Endothelial cell of umbilical vein (primary cell): ENCODE results near the gene SOX11. TPM values are rescaled to one million over a fixed set of nuclear protein-coding genes. Genes with fewer than 3 reads are reported as not detected.

Source experiments
- BruUV-seq: library from RNA; stranded (reverse); fragments of 400-500 nt; replicated peaks from 2 replicates; lab custom pipeline; 2021; lab: Mats Ljungman, UMichigan
- CTCF ChIA-PET: fragments of 300-600, 350-600 bp; sonication (Branson Sonifier 250); formaldehyde crosslinking; loops from one replicate; lab custom pipeline; 2021; ENCODE audit warnings: antibody characterized with exemption, inconsistent platforms; lab: Charles Lee
- POLR2A ChIA-PET: fragments of 300-600, 350-600 bp; sonication (Branson Sonifier 250); formaldehyde crosslinking; loops from one replicate; lab custom pipeline; 2021; ENCODE audit warnings: antibody characterized with exemption, inconsistent platforms; lab: Charles Lee
- DNase-seq: peaks from one replicate; pipeline ENCODE4 v3.0.0-alpha.2; 2011; ENCODE audit warnings: low read depth, low spot score
- FAIRE-seq: peaks from 2 replicates; lab custom pipeline; 2011; peaks lifted over from hg19 to GRCh38; lab: Jason Lieb, UNC
- H2AFZ ChIP-seq: 2 replicates; pipeline ENCODE4 v1.6.0; 2012; ENCODE audit warnings: low read depth, low read length, control low read depth, inconsistent platforms
- H3K27ac ChIP-seq: 2 replicates; pipeline ENCODE4 v1.5.1; 2011; ENCODE audit warnings: low read depth, mild to moderate bottlenecking, control low read depth, low read length, moderate library complexity; ENCODE audit not compliant: insufficient read depth
- H3K27me3 ChIP-seq, 2 experiments: 2 replicates each; pipeline versions ENCODE4 v1.6.0 to v1.6.1; 2011; ENCODE audit warnings: low read length in 2 of 2, mixed read lengths in 1 of 2; ENCODE audit not compliant: control insufficient read depth in 2 of 2, insufficient read depth in 2 of 2
- H3K36me3 ChIP-seq, 2 experiments: 2 replicates in 1 of 2; 3 replicates in 1 of 2; pipeline ENCODE4 v1.5.1; 2011; ENCODE audit warnings: low read length in 2 of 2, mild to moderate bottlenecking in 1 of 2, moderate library complexity in 1 of 2; ENCODE audit not compliant: control insufficient read depth in 2 of 2, insufficient read depth in 2 of 2; ENCODE audit errors: extremely low read depth in 1 of 2
- H3K4me1 ChIP-seq: 3 replicates; pipeline ENCODE4 v1.5.1; 2011; ENCODE audit warnings: mild to moderate bottlenecking, low read length; ENCODE audit not compliant: control insufficient read depth, insufficient read depth; ENCODE audit errors: extremely low read depth
- H3K4me2 ChIP-seq: 2 replicates; pipeline ENCODE4 v1.6.1; 2011; ENCODE audit warnings: low read length, control low read depth, mixed read lengths; ENCODE audit not compliant: insufficient read depth
- H3K4me3 ChIP-seq, 3 experiments: fragments of 200-600 bp in 1 of 3; sonication (generic), shearing (Covaris generic) in 1 of 3; replicated peaks in 1 of 3; 2 replicates each; pipeline ENCODE4 v1.5.1; 2011 to 2016; ENCODE audit warnings: control low read depth in 3 of 3, low read length in 3 of 3, mild to moderate bottlenecking in 2 of 3, inconsistent platforms in 1 of 3, low read depth in 1 of 3, moderate library complexity in 1 of 3; ENCODE audit not compliant: insufficient read depth in 1 of 3
- H3K79me2 ChIP-seq: 2 replicates; pipeline ENCODE4 v1.6.0; 2012; ENCODE audit warnings: low read length, inconsistent platforms; ENCODE audit not compliant: control insufficient read depth, insufficient read depth
- H3K9ac ChIP-seq: replicated peaks from 2 replicates; pipeline ENCODE3; 2011; ENCODE audit warnings: low read length, control low read depth; ENCODE audit not compliant: insufficient read depth; ENCODE audit errors: extremely low read depth
- H3K9me1 ChIP-seq: replicated peaks from 3 replicates; pipeline ENCODE4 v1.6.0; 2011; ENCODE audit warnings: mild to moderate bottlenecking, low read length; ENCODE audit not compliant: control insufficient read depth, insufficient read depth; ENCODE audit errors: extremely low read depth
- H3K9me3 ChIP-seq: replicated peaks from 2 replicates; pipeline ENCODE4 v1.5.1; 2012; ENCODE audit warnings: low read length, inconsistent platforms; ENCODE audit not compliant: control insufficient read depth, insufficient read depth
- H4K20me1 ChIP-seq: replicated peaks from 2 replicates; pipeline ENCODE3; 2011; ENCODE audit warnings: mild to moderate bottlenecking, low read length; ENCODE audit not compliant: control insufficient read depth, insufficient read depth; ENCODE audit errors: extremely low read depth
- EZH2 ChIP-seq: IDR thresholded peaks from 2 replicates; pipeline ENCODE4 v1.6.1; 2012; ENCODE audit warnings: borderline replicate concordance, low read depth, mild to moderate bottlenecking, moderate library complexity, low read length, inconsistent platforms; ENCODE audit not compliant: severe bottlenecking
- FOS ChIP-seq: IDR thresholded peaks from 2 replicates; pipeline ENCODE4 v1.6.1; 2011; ENCODE audit warnings: mild to moderate bottlenecking, low read length, moderate library complexity, borderline replicate concordance; ENCODE audit not compliant: insufficient read depth
- GATA2 ChIP-seq: IDR thresholded peaks from 2 replicates; pipeline ENCODE4 v1.7.0; 2011; ENCODE audit warnings: low read depth, mild to moderate bottlenecking, moderate library complexity, mixed read lengths, low read length; ENCODE audit not compliant: insufficient read length, insufficient read depth
- JUN ChIP-seq: IDR thresholded peaks from 2 replicates; pipeline ENCODE4 v1.6.1; 2011; ENCODE audit warnings: borderline replicate concordance, low read depth; ENCODE audit not compliant: insufficient read length, insufficient read depth
- MAX ChIP-seq: IDR thresholded peaks from 2 replicates; pipeline ENCODE4 v1.6.1; 2011; ENCODE audit not compliant: insufficient read depth, insufficient read length
- MYC ChIP-seq: IDR thresholded peaks from one replicate; pipeline ENCODE4 v1.6.1; 2011; ENCODE audit warnings: mild to moderate bottlenecking, low read depth, low read length
- POLR2A ChIP-seq: IDR thresholded peaks from 2 replicates; pipeline ENCODE4 v1.6.1; 2012; ENCODE audit warnings: low read depth, mild to moderate bottlenecking, control low read depth, low read length
- POLR2AphosphoS5 ChIP-seq: IDR thresholded peaks from 2 replicates; pipeline ENCODE4 v1.6.1; 2012; ENCODE audit warnings: low read depth, mild to moderate bottlenecking, control low read depth, low read length, moderate library complexity; ENCODE audit not compliant: insufficient read depth
- dilution Hi-C: fragments of 300-500 bp; cut with MboI; formaldehyde crosslinking; loops from one replicate; pipeline ENCODE4 v1.15.0; 2019; ENCODE audit warnings: low sequenced_read_pairs; ENCODE audit not compliant: extremely low pct_ligation_motif_present
- intact Hi-C: fragments of 100-400 bp; cut with micrococcal nuclease; formaldehyde crosslinking; loops from one replicate; pipeline ENCODE4 v1.10.0; 2022
- polyA plus RNA-seq, 4 experiments: library from polyadenylated mRNA; depleted of rRNA in 3 of 4; stranded (reverse) in 3 of 4; unstranded in 1 of 4; fragments of >200 nt; gene quantifications; 2 replicates each; pipeline versions ENCODE4 v1.2.1 to v1.2.3, GENCODE V29; 2011 to 2012; ENCODE audit warnings: missing spikeins in 1 of 4
- total RNA-seq: library from RNA; stranded (reverse); gene quantifications from 2 replicates; pipeline ENCODE4 v1.2.3, GENCODE V29; 2021
- TF ChIP-seq, protein P1 (sequence below), 2 donors: IDR thresholded peaks; 1 replicate in 1 of 2; 2 replicates in 1 of 2; pipeline ENCODE4 v1.5.1; 2011; ENCODE audit warnings: low read length in 2 of 2, mild to moderate bottlenecking in 2 of 2, moderate library complexity in 2 of 2, control low read depth in 1 of 2, inconsistent platforms in 1 of 2, low read depth in 1 of 2; ENCODE audit not compliant: insufficient read depth in 1 of 2; ENCODE audit errors: extremely low read depth in 1 of 2

The SOX11 gene
- total and polyA plus RNA-seq, 2 donors (not counting 3 experiments of a cell fraction or from before 2014, with no cell fraction given) = not detected

DNA sequence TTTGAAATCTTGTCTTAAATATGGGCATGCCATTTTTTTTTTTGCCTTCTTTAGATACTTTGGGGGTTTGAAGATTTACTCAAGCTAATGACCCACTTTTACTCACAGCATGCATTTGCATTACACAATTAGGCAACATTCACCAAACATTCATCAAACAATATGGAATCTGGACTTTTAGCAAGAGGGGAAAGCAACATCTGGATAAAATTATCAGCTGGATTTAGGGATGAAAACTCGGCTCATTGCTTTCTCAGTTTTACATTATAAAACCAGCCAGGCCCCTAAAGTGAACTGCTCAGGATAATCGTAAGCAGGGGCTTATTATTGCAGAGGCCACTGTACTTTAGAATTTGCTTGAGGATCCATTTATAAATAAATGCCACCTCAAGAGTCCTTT lies 44.7 kb downstream of the SOX11 start:
- no peak overlapping the region for H3K4me3 ChIP-seq
- DNase-seq (no peak), FAIRE-seq (no peak)
- H3K4me1 ChIP-seq = no peaks in the 10 kb centered on the region
- dilution Hi-C loops = no loop called here
- no peak overlapping the region for H3K9ac ChIP-seq
- TF ChIP-seq POLR2A (no peak), GATA2 (no peak), POLR2AphosphoS5 (no peak), FOS (no peak), MAX (no peak), EZH2 (no peak), JUN (no peak), MYC (no peak)
- TF ChIP-seq, protein P1, sequence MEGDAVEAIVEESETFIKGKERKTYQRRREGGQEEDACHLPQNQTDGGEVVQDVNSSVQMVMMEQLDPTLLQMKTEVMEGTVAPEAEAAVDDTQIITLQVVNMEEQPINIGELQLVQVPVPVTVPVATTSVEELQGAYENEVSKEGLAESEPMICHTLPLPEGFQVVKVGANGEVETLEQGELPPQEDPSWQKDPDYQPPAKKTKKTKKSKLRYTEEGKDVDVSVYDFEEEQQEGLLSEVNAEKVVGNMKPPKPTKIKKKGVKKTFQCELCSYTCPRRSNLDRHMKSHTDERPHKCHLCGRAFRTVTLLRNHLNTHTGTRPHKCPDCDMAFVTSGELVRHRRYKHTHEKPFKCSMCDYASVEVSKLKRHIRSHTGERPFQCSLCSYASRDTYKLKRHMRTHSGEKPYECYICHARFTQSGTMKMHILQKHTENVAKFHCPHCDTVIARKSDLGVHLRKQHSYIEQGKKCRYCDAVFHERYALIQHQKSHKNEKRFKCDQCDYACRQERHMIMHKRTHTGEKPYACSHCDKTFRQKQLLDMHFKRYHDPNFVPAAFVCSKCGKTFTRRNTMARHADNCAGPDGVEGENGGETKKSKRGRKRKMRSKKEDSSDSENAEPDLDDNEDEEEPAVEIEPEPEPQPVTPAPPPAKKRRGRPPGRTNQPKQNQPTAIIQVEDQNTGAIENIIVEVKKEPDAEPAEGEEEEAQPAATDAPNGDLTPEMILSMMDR (IDR thresholded peaks at IDR 0.05; ENCODE audit: extremely low read depth in 1 of 2, insufficient read depth in 1 of 2, low read depth in 1 of 2, low read length in 2 of 2) = no peak
- H4K20me1 ChIP-seq = no peaks in the 10 kb centered on the region
- peaks cover 3% of the 10 kb centered on the region for H3K9me3 ChIP-seq
- no peak overlapping the region for H2AFZ ChIP-seq
- H3K4me2 ChIP-seq = no peak overlapping the region
- no peaks in the 10 kb centered on the region for H3K27me3 ChIP-seq
- no TSS peak for BruUV-seq
- ChIA-PET CTCF (no interaction called here), POLR2A (no interaction called here)
- H3K36me3 ChIP-seq = no peaks in the 10 kb centered on the region
- no peaks in the 10 kb centered on the region for H3K9me1 ChIP-seq
- no peaks in the 10 kb centered on the region for H3K79me2 ChIP-seq
- intact Hi-C loops = no loop called here
- H3K27ac ChIP-seq = no peak overlapping the region
